Endodermal cell (in vitro differentiated cells): ENCODE measurements around the gene CTDNEP1. TPM values are rescaled to one million over a fixed set of nuclear protein-coding genes. Genes with fewer than 3 reads are reported as not detected.
A peak's percentile ranks its signal among the peaks of the same experiment; 100 is the strongest.

Experiments
- DNase-seq: peaks from one replicate; pipeline ENCODE4 v3.0.0-alpha.2; 2017
- H3K27ac ChIP-seq: 2 replicates; pipeline ENCODE4 v1.5.1; 2013; ENCODE audit warnings: mild to moderate bottlenecking, low read depth, low read length, moderate library complexity
- H3K27me3 ChIP-seq: 2 replicates; pipeline ENCODE4 v1.6.1; 2013; ENCODE audit warnings: mild to moderate bottlenecking, low read length, moderate library complexity; ENCODE audit not compliant: insufficient read depth, control insufficient read depth, poor library complexity, severe bottlenecking
- H3K36me3 ChIP-seq: 2 replicates; pipeline ENCODE4 v1.7.0; 2013; ENCODE audit warnings: mild to moderate bottlenecking, low read length, moderate library complexity; ENCODE audit not compliant: control insufficient read depth, insufficient read depth
- H3K4me1 ChIP-seq: one replicate; pipeline ENCODE4 v1.7.0; 2013; ENCODE audit warnings: low read length; ENCODE audit not compliant: control insufficient read depth, insufficient read depth
- H3K4me3 ChIP-seq: 2 replicates; pipeline ENCODE4 v1.5.1; 2013; ENCODE audit warnings: mild to moderate bottlenecking, low read length, moderate library complexity
- H3K9ac ChIP-seq: 2 replicates; pipeline ENCODE4 v1.6.1; 2013; ENCODE audit warnings: mild to moderate bottlenecking, low read length, moderate library complexity; ENCODE audit not compliant: poor library complexity, severe bottlenecking; ENCODE audit errors: extremely low read depth
- H3K9me3 ChIP-seq: 2 replicates; pipeline ENCODE4 v1.6.1; 2013; ENCODE audit warnings: mild to moderate bottlenecking, low read length, moderate library complexity; ENCODE audit not compliant: control insufficient read depth
- H3K27ac Mint-ChIP-seq: 2 replicates; pipeline ENCODE4 v1.8.0; 2020; ENCODE audit warnings: mixed read lengths
- H3K27me3 Mint-ChIP-seq: 2 replicates; pipeline ENCODE4 v1.8.0; 2021; ENCODE audit warnings: mild to moderate bottlenecking, mixed read lengths; ENCODE audit not compliant: insufficient read depth
- H3K36me3 Mint-ChIP-seq: 2 replicates; pipeline ENCODE4 v1.8.0; 2020; ENCODE audit warnings: low read depth, mixed read lengths
- H3K4me1 Mint-ChIP-seq: 2 replicates; pipeline ENCODE4 v1.8.0; 2020; ENCODE audit warnings: mixed read lengths
- H3K4me3 Mint-ChIP-seq: 2 replicates; pipeline ENCODE4 v1.8.0; 2020; ENCODE audit warnings: mild to moderate bottlenecking, moderate library complexity, mixed read lengths
- H3K9me3 Mint-ChIP-seq: 2 replicates; pipeline ENCODE4 v1.8.0; 2020; ENCODE audit warnings: mild to moderate bottlenecking, mixed read lengths
- WGBS, 2 experiments: methylation state at CpG; one replicate each; pipeline versions ENCODE4 v1.1.5 to v1.1.7; 2013; ENCODE audit warnings: missing lambda C conversion rate in 2 of 2, mixed read lengths in 1 of 2; ENCODE audit not compliant: insufficient coverage in 1 of 2, insufficient read length in 1 of 2; 5-methylcytosine and 5-hydroxymethylcytosine counted together
- total RNA-seq, 2 donors: library from RNA; stranded (reverse); fragmentation: NEBNext Ultra II Directional in 1 of 2; extraction: Animal tissue kit (Norgen Biotek cat#: 25700) in 1 of 2; gene quantifications; 2 replicates in 1 of 2; 3 replicates in 1 of 2; pipeline ENCODE4 v1.2.1, GENCODE V29; 2021
- TF ChIP-seq, protein P1 (sequence below): fragments of 200-600 bp; sonication (generic); conservative IDR thresholded peaks from 2 replicates; pipeline ENCODE4 v1.5.0; 2021; ENCODE audit warnings: antibody characterized with exemption, mild to moderate bottlenecking

CTDNEP1 gene
- total RNA-seq, 2 donors from 2014 or later = 123 to 125 TPM

DNA sequence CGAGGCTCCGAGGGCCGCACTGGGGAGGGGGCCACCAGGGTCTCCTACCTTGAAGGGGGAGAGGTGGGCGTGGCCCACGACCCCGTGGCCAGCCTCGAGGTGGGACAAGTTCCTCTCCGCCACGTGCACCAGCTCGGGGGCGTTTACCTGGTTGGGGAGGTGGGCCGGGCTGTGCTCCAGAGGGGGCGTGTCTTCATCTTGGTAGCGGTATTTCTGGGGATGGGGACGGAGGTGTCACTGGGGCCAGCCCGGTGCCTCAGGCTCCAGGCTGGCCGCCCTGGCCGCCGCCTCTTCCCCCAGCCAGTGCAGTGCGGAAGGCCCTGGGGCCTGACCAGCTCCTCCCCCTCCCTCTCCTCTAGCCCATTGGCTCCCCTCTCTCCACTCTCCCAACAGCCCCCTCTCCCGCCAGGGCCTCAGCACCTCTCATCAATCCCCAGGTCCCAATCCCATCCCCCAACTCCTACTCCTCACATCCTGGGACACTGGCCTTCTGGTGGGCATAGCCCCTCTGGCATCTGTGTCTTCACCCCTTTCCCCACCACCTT lies 43.4 kb downstream of the CTDNEP1 start:
- Histone ChIP-seq H3K9ac (no peak overlapping the region), H3K9me3 (no peaks in the 10 kb centered on the region), H3K4me1 (peaks cover 4% of the 10 kb centered on the region), H3K27me3 (no peaks in the 10 kb centered on the region), H3K4me3 (no peak overlapping the region), H3K36me3 (peaks cover 5% of the 10 kb centered on the region), H3K27ac (peak overlapping the region; percentile 32)
- peak overlapping the region; percentile 32 for H3K4me3 Mint-ChIP-seq
- WGBS, 2 experiments = 60 to 75% methylated on average over 4 to 21 of the region's 21 CpGs
- TF ChIP-seq, protein P1, sequence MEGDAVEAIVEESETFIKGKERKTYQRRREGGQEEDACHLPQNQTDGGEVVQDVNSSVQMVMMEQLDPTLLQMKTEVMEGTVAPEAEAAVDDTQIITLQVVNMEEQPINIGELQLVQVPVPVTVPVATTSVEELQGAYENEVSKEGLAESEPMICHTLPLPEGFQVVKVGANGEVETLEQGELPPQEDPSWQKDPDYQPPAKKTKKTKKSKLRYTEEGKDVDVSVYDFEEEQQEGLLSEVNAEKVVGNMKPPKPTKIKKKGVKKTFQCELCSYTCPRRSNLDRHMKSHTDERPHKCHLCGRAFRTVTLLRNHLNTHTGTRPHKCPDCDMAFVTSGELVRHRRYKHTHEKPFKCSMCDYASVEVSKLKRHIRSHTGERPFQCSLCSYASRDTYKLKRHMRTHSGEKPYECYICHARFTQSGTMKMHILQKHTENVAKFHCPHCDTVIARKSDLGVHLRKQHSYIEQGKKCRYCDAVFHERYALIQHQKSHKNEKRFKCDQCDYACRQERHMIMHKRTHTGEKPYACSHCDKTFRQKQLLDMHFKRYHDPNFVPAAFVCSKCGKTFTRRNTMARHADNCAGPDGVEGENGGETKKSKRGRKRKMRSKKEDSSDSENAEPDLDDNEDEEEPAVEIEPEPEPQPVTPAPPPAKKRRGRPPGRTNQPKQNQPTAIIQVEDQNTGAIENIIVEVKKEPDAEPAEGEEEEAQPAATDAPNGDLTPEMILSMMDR = no peak
- peaks cover 24% of the 10 kb centered on the region for H3K27me3 Mint-ChIP-seq
- H3K27ac Mint-ChIP-seq = no peak overlapping the region
- peaks cover 21% of the 10 kb centered on the region for H3K4me1 Mint-ChIP-seq
- no peaks in the 10 kb centered on the region for H3K9me3 Mint-ChIP-seq
- H3K36me3 Mint-ChIP-seq = peaks cover under 1% of the 10 kb centered on the region
- peak; percentile 87 for DNase-seq

- Mint-ChIP-seq H3K4me3 (peak overlapping the region; percentile 32), H3K27ac (no peak overlapping the region), H3K27me3 (peaks cover 23% of the 10 kb centered on the region), H3K4me1 (peaks cover 20% of the 10 kb centered on the region), H3K9me3 (no peaks in the 10 kb centered on the region), H3K36me3 (peaks cover 8% of the 10 kb centered on the region)
- DNase-seq = no peak
- TF ChIP-seq, protein P1 = no peak
- peak overlapping the region; percentile 63 for H3K27ac ChIP-seq
- no peak overlapping the region for H3K4me3 ChIP-seq
- H3K36me3 ChIP-seq = peaks cover 12% of the 10 kb centered on the region
- H3K4me1 ChIP-seq = peaks cover 4% of the 10 kb centered on the region
- 82 to 85% methylated on average over 12 to 22 of the region's 24 CpGs for WGBS, 2 experiments
- no peaks in the 10 kb centered on the region for H3K27me3 ChIP-seq
- no peaks in the 10 kb centered on the region for H3K9me3 ChIP-seq
- H3K9ac ChIP-seq = no peak overlapping the region
Observed at GRCh38 chr17:7207120-7208001, 44.2 kb downstream of the CTDNEP1 start.

DNA sequence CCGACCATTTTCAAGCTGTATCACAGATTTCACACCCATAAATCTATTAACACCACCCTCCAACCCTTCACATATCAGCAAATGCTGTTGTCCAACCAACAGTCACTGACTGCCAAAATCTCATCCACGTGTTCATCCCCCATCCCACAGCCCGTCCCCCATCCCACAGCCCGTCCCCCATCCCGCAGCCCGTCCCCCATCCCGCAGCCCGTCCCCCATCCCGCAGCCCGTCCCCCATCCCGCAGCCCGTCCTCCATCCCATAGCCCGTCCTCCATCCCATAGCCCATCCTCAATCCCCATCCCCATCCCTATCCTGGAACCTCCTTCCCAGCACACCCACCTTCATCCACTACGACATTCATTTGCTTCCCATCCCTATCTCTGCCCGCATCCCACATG lies 46.0 kb downstream of the CTDNEP1 start:
- Mint-ChIP-seq H3K27me3 (peaks cover 20% of the 10 kb centered on the region), H3K27ac (peak overlapping the region; percentile 54), H3K4me1 (peaks cover 13% of the 10 kb centered on the region), H3K9me3 (no peaks in the 10 kb centered on the region), H3K36me3 (peaks cover 17% of the 10 kb centered on the region), H3K4me3 (peak overlapping the region; percentile 62)
- Histone ChIP-seq H3K36me3 (peaks cover 21% of the 10 kb centered on the region), H3K27me3 (no peaks in the 10 kb centered on the region), H3K4me1 (peaks cover 4% of the 10 kb centered on the region), H3K4me3 (peak overlapping the region; percentile 84), H3K27ac (peak overlapping the region; percentile 92), H3K9ac (no peak overlapping the region), H3K9me3 (no peaks in the 10 kb centered on the region)
- 54% methylated on average over 4 to 12 of the region's 15 CpGs for WGBS, 2 experiments
- TF ChIP-seq, protein P1 = no peak
- DNase-seq = peak; percentile 49
